DMS153 treated with DMSO at 0.1 percent for 48 hours (cell line): ENCODE measurements around the gene CD209.
"Not testable (repeated sequence)": the region's sequence is repeated elsewhere in the genome, so short reads cannot be mapped to it uniquely, and the experiment has no call there.

ENCODE experiments used
- DNase-seq: peaks from one replicate; lab custom pipeline; 2025; ENCODE audit not compliant: unreplicated experiment; lab: John Stamatoyannopoulos, UW

Gene CD209, protein sequence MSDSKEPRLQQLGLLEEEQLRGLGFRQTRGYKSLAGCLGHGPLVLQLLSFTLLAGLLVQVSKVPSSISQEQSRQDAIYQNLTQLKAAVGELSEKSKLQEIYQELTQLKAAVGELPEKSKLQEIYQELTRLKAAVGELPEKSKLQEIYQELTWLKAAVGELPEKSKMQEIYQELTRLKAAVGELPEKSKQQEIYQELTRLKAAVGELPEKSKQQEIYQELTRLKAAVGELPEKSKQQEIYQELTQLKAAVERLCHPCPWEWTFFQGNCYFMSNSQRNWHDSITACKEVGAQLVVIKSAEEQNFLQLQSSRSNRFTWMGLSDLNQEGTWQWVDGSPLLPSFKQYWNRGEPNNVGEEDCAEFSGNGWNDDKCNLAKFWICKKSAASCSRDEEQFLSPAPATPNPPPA

DNA sequence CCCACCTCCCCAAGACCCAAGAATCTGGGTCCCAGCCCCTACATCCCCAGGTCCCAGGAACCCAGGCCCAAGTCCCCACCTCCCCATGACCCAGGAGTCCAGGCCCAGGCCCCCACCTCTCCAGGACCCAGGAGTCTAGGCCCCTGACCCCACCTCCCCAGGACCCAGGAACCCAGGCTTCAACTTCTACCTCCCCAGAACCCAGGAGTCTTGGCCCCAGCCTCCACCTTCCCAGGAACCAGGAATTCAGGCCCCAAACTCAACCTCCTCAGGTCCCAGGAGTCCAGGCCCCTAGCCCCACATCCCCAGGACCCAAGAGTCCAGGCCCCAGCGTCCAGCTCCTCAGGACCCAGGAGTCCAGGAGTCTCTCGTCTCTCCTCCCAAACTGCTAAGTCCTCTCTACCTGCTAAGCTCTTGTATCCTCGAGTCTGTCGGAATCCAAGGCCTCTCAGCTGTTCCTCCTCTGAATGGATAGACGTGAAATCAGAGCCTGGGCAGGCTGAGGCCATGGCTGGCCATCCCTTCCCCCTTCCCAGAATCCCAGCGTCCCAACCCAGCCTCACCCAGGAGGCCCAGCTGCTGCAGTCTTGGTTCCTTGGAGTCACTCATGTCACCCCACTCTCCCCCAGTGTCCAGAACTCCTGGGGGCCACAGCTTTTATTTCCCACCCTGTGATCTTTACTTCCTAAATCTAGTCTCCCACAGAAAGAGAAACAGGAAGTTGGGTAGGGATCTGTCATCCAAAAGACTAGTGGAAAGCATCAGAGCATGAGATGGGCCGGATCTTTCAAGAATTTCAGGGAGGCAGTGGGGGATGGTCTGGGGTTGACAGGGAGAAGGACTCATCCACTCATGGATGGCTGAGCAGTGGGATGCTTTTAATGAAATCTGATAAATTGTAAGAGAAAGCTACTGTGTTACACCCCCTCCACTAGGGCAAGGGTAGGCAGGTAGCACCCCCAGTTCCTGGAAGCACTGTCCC, at the start of gene CD209:
Gene CD209 (minus strand): TSS at position 632 of the 982 bp plus-strand sequence. CDS start 23 bp downstream, at position 609.
- no peak for DNase-seq

DNA sequence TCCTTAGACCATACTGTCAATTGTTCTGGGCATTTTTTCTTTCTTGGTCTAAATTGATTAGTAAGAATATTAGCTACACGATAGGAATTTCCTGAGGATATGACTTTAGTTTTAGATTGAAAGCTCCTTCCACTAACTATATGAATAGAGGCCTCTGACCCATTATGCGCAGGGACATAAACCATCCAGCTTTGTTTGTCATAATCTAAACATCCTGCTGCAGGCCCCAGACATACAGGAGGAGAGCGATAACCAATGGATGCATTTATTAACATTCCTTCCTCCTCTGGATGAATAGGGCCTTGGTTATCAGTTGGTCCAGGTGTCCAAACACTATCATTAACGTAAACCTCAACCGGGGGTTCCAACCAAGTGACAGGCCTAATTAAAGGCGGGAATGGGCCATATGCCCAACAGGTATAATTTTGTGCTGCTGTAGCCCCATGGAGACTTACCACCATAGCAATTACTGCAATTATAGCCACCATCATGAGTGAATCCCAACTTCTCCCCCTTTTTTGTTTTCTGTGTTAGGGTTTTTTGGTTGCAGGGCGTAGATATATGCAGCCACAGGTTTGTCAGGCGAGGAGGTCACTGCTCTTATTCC, 48.3 kb upstream of the CD209 start:
- DNase-seq: peak; percentile 18

DNA sequence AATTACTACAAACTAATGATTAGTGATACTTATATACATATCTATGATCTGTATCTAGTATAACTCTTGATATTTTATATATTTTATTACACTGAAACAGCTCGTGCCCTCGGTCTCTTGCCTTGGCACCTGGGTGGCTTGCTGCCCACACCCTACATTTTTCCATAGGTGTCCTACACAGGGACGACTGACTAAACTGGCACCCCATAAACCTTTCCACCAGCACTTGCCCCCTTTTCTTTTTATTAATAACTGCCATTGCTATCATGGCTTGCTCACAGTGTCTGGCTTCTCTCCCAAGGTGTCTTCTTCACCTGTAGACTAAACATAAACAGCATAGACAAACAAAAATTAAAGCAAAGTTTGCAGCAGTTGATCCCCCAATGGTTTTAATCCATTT, 46.2 kb upstream of the CD209 start:
- no peak for DNase-seq

DNA sequence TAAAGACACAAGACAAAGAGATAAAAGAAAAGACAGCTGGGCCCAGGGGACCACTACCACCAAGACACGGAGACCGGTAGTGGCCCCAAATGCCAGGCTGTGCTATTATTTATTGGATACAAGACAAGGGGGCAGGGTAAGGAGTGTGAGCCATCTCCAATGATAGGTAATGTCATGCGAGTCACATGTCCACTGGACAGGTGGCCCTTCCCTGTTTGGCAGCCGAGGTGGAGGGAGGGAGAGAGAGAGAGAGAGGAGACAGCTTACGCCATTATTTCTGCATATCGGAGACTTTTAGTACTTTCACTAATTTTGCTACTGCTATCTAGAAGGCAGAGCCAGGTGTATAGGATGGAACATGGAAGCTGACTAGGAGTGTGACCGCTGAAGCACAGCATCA, 45.4 kb upstream of the CD209 start:
- DNase-seq: not testable (repeated sequence)

- no peak for DNase-seq
These were observed 44.9 kb upstream of the CD209 start for GRCh38 chr19:7792281-7792680.

DNA sequence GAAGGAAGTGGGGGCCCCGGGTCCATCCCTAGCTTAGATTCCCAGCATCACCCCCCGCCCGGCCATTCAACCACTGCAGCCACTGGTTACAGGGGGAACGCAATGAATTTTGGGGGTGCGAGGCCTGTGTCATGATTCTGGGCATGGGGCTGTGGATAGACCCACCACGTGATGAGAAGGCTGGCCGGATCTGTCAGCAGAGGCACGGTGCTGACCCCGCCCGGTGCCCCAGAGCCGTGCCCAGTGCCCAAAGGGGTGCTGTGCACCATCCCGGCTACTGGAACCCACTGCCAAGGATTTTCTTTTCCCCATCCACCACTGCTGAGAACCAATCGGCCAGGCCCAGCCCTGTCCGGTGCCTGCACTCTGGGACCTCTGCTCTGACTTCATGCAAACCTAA, 43.1 kb upstream of the CD209 start:
- no peak for DNase-seq

- DNase-seq: no peak
These were observed 42.1 kb upstream of the CD209 start for GRCh38 chr19:7789447-7789846.

DNA sequence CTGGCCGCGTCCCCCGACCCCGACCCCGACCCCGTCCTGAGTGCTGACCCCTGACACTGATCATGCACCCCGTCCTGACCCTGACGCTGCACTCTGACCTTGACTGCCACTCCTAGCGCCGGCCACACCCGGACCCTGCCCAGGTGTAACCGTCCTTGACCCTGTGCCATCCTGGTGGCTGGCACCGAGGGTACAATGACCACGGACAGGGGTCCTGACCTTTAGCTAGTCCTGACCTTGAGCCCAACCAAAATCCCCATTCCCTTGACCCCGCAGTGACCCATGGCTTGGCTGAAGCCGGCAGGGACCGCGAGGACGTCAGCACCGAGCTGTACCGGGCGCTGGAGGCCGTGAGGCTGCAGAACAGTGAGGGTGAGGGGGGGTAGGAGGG, 41.6 kb upstream of the CD209 start:
- no peak for DNase-seq

DNA sequence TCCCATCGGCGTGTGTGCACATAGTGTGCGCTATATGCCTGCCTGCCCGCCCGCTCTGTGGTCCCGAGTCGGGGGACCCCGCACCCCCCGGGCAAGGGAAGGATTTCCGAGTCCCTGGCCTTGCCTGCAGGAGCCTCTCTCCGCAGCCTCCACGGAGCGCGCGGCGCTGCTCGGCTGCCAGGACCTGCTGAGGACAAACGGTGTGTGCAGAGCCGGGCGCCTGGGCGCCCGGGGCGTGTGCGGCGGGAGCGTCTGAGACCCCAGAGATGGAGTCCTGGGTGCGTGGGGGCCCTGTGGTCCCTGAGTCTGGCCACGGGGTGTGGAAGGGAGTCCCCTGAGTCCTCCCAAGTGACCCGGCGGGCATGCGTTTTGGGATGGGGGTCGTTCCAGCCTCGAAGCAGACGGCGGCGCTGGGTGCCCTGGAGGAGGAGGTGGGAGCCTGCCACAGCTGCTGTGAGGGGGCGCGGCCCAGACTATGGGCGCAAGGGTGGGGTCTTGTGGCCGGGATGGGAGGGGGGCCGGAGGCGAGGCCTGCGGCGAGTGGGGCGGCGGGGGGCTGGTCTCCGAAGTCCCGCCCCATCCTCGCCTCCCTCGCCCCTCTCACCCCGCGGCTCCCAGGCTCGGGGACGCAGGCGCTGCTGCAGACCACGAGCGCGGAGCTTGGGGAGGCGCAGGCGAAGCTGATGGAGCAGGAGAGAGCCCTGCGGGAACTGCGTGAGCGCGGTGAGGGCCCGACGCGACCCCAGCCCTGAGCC, 41.0 kb upstream of the CD209 start:
- no peak for DNase-seq

DNA sequence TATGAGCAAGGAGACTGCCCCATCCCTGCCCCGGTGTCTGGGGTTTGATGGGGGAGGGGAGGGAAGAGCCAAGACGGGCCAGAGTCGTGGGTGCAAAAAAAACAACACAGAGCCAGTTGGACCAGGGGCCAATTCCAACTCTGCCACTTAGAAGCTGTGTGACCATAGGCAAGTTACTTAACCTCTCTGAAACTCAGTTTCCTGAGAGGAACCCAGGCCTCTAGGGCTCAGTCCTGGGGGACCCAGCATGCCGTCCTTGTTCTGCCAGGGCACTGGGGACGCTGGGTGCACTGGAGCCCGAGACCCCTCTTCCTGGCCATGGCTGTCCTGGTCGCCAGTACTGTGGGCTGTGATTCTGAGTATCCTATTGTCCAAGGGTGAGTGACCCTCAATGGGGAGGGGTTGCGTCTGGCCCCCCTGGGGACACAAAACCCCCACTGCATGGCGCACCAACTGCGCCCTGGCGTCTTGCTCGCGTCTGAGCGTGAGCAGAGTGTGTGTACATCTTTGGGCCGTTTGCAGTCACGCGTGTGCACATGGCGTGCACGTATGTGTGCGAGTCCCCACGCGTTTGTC, 40.4 kb upstream of the CD209 start:
- no peak for DNase-seq

- DNase-seq: no peak
These were observed 39.8 kb upstream of the CD209 start for GRCh38 chr19:7787141-7787540.

DNA sequence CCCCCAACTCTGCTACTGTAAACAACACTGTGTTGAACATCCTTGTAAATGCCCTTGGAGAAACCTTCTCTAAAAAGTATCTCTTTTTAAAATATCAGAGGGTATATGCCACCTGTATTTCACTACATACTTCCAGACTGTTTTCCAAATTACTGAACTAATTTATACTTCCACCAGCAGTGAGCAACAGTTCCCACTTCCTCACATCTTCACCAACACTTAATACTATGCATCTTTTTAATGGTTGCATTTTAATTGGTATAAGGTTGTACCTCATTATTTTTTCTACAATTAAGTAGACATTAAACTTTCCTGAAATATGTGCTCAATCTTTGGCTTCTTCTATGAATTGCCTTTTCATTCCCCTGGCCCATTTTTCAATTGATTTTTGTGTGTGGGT, 37.5 kb upstream of the CD209 start:
- DNase-seq: no peak

- no peak for DNase-seq
These were observed 36.7 kb upstream of the CD209 start for GRCh38 chr19:7783991-7784423.

DNA sequence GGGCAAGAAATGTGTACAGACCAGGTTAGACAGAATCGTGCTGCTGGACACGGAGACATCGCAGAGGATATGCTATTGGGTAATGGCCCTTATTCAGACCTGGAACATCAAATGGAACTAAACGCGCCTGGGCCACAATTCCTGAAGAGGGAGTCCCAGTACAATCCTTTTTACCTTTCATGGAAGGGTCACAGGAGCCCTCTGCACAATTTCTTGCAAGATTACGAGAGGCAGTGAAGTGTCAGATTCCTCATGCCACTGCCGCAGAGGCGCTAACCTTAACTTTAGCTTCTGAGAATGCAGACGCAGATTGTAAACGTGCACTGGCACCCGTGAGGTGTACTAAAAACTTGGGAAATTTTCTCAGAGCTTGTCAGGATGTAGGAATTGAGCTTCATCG, 33.8 kb upstream of the CD209 start:
- DNase-seq: no peak

- DNase-seq: no peak
These were observed 32.5 kb upstream of the CD209 start for GRCh38 chr19:7779631-7780486.

GRCh38 chr19:7778081-7778480, 30.7 kb upstream of the CD209 start:
- no peak for DNase-seq

- no peak for DNase-seq
These were observed 28.4 kb upstream of the CD209 start for GRCh38 chr19:7775761-7776160.

DNA sequence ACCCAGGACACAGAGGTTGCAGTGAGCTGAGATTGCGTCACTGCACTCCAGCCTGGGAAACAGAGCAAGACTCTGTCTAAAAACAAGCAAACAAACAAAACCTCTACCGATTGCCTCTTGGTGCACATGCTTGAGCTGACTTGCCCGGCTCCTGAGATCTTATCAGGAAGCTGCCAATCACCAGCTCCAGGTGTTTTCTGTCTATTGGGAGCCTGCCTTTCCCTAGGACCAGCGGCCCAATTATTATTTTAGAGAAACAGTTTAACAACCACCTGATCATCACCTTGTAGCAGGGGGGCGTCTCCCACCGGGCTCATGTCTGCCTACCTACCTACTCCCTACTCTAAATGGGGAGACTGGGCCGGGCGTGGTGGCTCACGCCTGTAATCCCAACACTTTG, 26.5 kb upstream of the CD209 start:
- no peak for DNase-seq

DNA sequence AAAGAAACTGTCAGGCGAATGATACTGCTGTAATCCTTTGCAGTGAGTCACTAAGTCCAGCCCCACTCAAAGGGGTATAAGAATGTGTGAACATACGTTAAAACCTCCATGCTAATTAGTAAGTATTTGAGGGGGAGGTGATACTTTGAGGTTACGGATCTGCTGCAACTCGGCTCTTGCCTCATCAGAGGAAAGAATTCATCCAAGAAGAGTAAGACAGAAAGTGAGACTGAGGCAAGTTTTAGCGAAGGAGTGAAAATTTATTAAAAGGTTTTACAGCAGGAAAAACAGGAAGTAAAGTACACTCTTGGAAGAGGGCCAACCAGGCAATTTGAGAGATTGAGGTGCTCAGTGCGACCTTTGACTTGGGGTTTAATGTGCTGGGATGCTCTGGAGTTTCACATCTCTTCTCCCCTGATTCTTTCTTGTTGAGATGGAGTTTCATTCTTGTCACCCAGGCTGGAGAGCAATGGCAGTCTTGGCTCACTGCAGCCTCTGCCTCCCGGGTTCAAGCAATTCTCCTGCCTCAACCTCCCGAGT, 25.5 kb upstream of the CD209 start:
- no peak for DNase-seq
